HG03097 (cell line): ENCODE results near the gene RABGAP1L.
A peak's percentile ranks its signal among the peaks of the same experiment; 100 is the strongest.

Experiments used
- ATAC-seq: cut with Tn5 transposase; IDR thresholded peaks from one replicate; pipeline ENCODE4 v1.9.1; 2021; ENCODE audit not compliant: unreplicated experiment, low FRiP score

The RABGAP1L gene

DNA sequence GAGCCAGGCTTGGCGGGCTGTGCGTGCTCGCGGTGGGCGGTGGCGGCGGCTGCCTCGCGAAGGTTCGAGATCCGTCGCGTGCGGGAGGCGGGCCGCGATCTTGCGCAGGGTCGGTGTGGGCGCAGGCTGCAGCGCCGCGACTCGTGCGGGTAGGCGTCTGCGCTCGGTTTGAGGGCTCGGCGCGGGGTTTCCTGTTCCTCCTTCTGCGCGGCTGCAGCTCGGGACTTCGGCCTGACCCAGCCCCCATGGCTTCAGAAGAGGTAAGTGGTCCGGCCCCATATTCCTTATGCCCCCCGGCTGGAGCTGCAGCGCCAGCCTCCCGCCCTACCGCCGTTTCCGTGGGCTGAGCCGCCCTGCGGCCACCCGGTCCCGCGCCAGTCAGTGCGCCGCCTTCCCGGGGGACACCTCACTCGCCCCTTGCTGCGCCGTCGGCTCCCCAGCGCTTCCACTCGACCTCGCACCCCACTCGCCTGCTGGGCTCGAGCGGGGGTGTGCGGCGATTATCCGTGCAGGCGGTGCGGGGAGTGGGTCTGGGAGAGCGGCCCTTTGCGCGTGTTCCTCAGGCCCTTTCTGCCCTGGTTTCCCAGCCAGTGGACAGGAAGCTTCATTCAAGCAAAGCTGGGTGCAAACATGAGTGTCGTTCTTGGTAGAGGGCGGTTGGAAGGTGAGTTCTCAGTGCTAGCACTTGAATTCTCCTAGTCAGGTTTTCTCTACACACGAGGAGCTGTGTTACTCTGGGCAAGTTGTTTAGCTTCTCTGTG is 840.8 kb downstream of the RABGAP1L start, which contains the start of gene CACYBP:
CACYBP (plus strand) TSS at position 12 of the 761 bp plus-strand sequence; CDS start at position 246, 234 bp downstream.
- ATAC-seq = no peak

DNA sequence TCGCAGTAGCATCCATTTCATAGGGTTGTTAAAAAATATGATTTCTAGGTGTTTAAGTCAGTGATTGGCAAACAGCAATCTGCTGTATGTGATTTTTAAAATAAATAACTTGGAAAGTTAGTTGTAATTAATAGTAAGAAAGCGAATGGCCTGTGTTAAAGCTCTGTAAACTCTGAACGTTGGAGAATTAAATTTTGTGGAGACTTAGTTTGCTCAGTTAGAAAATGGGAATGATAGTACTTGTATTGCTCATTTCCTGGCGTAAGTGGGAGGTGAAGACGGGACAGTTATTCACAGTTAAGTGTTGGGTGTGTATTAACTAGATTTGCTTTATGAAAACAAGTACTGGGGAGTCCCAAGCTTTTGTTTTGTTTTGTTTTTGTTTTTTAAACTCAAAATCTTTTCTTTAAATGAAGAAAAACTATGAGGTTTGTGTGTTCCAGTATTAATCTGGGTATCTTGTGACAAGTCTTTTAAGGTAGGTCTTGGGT is 841.4 kb downstream of the RABGAP1L start:
- ATAC-seq = no peak

DNA sequence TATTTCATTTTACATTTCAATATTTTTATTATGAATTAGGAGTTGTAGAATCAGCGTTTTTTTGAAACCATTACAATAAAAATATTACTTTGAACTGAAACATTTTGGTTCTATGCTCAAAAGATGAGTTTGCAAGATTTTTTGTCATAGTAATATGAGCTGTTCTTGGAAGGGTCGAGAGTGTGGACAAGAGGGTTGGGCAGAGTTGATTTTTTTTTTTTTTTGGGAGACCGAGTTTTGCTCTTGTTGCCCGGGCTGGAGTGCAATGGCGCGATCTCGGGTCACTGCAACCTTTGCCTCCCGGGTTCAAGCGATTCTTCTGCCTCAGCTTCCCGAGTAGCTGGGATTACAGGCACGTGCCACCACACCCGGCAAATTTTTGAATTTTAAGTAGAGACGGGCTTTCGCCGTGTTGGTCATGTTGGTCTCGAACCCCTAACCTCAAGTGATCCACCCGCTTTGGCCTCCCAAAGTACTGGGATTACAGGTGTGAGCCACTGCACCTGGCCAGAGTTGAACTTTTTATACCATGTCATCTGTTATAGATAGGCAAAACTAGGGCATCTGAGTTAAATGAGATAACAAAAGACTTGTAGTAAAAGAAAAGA is 843.7 kb downstream of the RABGAP1L start:
- ATAC-seq = no peak

DNA sequence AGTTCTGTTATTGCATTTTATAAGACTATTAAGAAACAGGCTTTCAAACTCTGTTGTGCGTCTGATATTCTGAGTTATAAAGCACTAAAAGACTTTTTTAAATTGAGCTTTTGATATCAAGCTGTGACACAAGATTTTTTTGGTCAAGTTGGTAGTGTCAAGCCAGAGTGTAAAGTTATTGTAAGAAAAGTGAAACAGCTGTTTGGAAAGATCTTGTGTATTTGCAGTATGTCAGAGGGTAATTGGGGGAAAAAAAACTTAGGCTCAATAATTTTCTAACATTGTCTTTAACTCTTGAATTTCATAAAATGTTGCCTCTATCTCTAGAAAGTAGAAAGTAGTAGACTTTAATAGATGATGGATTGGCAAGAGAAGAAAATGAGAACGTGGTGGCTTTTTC is 844.2 kb downstream of the RABGAP1L start:
- no peak for ATAC-seq

DNA sequence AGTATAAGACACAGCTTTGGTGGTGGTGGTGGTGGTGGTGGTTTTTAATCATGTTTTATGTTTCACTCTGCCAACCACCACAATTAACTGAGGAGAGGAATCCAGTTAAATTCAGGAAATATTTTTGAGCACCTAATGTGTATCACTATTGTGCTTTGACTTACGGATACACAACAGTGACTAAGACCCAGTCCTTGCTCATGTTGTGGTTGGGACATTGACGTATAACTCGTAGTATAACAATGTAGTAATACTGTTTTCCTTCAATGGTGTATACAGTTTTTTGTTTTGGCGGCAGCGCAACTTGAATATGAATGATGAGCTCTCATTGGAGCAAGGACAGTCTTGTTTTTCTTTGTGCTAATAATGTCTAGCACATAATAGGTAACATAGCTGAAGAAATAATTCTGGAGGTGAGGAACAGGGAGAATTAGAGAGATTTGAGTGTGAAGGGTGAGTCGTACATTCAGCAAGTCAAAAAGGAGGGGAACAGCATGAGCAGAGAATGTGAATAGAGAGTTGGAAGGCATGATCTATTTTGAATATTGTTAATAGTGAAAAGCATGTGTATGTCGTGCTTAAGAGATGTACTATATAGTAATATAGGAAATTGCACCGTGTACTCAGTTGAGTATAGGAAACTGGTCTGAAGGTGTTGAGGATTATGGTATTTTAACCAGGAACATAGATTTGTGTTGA is 845.9 kb downstream of the RABGAP1L start:
- no peak for ATAC-seq

DNA sequence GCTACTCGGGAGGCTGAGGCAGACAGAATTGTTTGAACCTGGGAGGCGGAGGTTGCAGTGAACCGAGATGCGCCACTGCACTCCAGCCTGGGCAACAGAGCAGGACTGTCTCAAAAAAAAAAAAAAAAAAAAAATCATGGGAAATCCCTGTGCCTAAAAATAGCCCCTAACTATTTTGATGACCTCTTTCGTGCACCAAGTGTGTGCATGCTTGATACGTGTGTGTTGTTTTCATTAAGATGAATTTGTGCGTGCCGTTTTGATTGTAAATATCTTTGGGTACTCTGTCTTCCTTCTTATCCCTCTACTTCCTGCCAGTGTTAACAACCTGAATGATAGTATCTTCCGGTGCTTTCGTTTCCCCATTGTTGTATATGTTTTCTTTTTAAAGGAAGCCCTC is 850.2 kb downstream of the RABGAP1L start:
- ATAC-seq = no peak

DNA sequence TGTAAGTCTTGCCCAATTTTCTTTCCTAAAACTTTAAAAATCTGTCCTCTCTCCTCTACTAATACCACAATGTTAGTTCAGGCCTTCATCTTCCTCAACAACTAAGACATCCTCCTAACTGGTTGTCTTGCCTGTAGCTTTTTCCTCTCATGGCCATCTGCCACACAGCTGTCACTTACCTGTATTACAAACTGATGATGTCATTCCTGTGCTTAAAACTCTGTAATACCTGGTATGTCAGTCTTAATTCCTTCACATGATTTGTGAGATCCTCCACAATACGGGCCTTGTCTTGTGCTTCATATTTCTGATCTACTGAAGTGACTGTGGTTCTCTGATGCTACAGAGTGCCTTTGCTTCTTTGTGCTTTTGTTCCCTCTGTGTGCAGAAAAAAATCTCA is 854.1 kb downstream of the RABGAP1L start:
- no peak for ATAC-seq

DNA sequence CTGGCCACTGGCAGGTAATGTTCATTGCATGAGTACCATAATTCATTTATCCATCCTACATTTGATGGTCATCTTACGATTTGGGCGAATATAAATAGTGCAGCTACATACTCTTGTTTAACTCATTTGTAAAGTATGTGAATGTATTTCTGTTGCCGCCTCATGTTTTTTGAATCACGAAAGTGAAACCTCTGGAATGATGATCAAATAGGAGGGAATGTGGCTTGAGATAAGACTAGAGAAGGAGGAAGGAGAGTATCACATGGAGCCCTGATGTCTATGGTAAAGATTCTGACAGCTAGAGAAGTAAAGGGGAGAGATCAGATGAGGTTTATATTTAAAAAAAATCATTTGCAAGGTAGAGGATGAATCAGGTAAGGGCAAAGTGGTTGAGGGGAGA is 855.9 kb downstream of the RABGAP1L start:
- ATAC-seq = no peak

DNA sequence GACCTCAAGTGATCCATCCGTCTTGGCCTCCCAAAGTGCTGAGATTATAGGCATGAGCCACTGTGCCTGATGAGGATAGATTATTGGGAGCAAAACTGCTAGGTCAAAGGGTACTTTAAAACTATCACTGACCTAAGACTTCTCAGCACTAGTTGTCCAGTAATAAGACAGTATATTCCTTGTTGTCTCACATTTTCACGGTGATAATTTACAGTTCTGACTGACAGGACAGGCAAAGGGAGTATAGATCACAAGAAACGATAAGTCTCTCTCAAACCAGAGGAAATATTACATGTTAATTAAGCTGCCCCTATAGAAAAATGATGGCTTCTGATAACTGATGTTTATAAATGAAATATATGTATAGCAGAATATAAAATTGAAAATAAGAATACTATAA is 860.2 kb downstream of the RABGAP1L start:
- ATAC-seq = no peak

DNA sequence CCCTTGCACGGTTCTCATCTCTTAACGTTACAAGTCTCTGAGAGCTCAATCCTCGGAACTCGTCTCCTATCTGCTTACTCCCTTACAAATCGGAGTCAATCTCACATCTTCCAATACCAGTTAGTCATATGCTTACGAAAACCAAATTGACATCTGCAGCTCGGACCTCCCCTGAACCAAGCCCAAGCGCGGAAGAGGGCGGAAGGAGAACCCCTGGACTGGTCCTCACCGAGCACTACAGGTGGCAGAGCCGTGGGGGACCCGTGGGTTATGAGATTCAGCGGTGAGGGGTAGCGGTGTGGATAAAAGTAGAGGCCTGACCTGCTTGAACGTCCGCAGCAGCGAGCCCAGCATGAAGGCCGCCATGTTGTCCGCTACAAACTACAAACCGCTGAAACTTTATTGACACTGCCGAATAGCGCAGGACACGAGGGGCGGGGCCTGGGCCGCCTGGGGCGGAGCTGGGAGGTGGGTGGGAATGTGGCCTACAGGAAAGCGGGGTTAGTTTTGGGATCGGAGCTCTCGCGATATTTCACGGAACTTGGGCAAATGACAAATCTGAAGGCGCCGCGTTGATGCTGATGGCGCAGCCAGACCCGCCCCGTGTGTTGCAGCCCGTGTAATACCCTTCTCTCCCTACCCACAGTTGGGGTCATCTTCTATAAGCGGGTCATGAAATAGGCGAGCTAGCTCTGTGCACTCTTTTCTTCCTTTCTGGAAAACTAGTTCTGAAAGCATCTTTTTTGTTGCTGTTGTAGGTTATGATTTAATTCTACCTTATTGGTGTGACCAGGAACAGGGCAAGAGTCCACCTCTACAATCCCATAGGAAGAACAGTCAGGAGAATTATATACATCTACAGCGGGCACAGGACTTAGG is 864.0 kb downstream of the RABGAP1L start, which contains the start of gene MRPS14:
MRPS14 (minus strand) TSS at position 383 of the 879 bp plus-strand sequence; CDS start at position 366, 17 bp downstream.
- peak; percentile 90 for ATAC-seq

DNA sequence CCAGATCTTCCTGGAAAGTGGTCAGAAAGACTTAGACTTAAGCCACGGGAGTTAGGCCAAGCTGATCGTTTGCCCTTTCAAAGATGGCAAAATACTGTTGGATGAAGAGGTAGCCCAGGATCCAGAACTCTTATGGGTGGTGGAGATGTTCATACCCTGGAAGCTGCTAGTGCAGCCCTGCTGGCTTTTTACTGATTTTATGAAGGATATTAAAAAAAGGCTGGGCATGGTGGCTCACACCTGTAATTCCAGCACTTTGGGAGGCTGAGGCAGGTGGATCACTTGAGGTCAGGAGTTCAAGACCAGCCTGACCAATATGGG is 864.6 kb downstream of the RABGAP1L start:
- peak; percentile 13 for ATAC-seq

DNA sequence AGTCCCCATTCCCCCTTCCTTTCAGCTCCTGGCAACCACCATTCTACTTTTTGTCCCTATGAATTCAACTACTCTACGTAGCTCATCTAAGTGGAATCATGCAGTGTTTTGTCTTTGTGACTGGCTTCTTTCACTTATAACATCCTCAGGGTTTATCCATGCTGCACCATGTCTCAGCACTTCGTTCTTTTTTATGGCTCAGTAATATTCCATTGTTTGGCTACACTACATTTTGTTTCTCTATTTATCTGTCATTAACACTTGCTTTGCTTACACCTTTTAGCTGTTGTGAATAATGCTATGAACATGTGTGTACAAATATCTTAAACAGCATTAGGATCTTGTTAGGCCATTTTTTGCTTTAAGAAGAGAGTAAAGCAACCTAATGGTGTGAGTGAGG is 865.5 kb downstream of the RABGAP1L start:
- no peak for ATAC-seq

DNA sequence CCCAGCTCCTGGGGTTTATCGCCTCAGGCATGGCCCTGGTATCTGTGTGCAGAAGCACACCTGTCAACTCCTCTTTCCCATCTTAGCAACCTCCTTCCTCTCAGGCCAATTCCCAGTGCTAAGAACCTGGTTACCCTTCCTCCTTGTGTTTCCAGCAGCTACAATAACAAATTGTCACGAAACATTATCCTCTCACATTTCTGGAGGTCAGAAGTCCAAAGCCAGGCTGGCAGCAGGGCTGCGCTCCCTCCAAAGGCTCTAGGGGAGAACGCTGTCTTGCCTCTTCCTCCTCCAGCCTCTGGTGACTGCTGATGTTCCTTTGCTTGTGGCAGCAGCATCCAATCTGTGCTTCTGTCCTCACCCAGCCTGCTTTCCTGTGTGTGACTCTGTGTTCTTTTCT is 874.6 kb downstream of the RABGAP1L start:
- no peak for ATAC-seq

DNA sequence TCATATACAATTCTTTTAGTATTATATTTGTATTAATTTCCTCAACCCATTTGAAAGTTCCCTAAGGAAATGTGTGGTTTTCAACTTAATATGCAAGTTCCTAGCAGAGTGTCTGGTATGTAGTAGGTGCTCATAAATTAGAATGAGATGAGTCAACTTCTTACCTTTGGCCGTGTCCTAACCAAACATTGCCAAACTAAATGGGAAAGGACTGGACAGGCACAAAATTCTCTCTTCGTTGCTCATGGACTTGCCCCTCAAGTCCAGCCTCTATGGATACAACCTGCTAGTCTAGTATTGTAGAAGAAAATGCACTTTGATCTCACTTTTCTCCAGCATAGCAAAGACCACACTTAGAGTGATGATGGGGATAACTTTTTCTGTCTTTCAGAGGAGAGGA is 875.5 kb downstream of the RABGAP1L start:
- ATAC-seq = no peak

DNA sequence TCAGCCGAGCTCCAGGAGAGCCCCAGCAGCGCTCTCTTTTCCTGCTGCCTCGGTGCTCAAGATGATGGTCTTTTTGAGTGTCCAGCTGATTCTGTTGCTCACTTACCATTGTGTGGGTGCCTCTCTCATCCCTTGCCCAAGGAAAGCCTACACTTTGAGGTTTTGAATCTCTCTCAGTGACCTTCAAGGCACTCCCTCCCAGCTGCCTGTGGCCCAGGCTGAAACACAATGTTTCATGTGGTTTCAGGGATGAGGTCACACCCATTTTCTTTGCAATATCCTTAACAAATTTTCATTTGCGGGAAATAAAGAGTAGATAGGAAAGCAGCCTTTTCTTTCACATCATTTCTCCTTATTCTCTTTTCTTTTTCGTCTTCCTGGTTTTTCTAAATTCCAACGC is 876.5 kb downstream of the RABGAP1L start:
- ATAC-seq = no peak

DNA sequence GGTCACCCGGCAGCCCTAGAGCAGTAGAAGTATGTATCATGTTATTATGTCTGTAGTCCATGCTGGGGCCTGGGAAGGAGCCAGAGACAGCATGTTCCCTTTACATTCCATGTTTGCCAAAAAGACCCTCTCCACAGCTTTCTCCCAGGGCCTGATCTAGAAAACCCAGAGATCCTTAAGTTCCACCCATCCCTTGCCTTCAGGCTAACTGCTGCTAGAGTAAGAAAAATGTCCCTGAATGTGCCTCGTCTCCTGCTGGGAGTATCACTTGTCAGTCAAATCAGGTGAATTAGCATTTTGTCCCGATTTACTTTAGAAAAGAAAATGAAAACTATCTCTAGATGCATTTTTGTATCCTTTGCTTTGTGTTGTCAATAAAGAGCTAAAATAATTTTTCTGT is 877.2 kb downstream of the RABGAP1L start:
- ATAC-seq = no peak

DNA sequence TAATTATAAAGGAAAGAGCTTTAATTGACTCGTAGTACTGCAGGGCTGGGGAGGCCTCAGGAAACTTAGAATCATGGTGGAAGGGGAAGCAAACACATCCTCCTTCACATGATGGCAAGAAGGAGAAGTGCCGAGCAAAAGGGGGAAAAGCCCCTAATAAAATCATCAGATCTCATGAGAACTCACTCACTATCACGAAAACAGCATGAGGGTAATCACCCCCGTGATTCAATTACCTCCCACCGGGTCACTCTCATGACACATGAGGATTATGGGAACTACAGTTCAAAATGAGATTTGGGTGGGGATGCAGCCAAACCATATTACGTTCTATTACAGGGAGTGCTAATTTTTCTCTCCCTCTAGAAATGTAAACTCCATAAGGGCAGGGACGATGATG is 878.1 kb downstream of the RABGAP1L start:
- no peak for ATAC-seq

DNA sequence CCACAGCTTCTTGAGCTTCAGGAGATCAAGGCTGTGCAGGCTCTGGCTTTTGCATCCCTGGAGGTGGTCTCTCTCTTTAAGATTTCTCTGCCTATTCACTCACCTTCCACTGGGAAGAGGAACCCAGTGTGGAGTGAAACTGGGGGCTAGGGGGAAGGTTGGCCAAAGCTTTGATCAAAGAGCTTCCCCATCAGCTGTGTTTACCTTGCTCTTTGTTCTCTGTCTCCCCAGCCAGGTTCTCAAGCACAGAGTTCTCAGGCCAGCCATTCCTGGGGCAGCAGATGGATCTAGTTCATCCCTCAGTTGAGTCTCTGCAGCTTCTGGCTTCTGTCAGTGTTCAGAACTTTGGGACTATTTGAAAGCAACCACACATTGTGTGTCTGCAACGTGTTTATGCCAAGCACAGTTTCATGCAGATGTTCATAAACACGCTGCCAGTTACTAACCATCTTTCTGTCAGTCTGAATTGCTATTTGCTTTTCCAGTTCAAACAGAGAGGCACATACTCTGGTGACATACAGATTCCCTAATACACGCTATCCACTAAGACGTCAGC is 881.1 kb downstream of the RABGAP1L start:
- ATAC-seq = no peak

DNA sequence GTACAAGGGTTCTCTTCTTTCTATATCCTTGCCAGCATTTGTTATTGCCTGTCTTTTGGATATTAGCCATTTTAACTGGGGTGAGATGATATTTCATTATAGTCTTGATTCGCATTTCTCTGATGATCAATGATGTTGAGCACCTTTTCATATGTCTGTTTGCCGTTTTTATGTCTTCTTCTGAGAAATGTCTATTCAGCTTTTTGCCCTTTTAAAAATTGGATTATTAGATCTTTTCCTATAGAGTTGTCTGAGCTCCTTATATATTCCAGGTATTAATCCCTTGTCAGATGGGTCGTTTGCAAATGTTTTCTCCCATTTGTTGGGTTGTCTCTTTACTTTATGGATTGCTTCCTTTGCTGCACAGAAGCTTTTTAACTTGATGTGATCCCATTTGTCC is 883.3 kb downstream of the RABGAP1L start:
- ATAC-seq = no peak

DNA sequence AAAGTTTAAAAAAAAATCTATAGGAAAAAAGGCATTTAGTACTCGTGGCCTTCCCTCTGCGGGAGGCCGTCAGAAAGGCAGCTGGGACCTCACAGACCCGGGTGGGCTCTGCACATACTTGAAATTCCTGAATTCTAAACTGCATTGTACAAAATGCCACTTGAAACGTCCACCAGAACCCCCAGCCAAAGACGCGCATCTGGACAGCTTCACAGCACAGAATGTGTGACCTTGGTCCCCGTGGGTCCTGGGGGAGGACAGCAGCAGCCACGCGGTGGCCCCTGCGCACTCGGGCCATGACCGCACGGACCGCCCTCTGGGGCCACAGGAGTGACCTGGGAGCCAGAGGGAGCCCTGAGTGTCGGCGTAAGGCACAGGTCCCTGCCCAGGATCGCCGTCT is 884.5 kb downstream of the RABGAP1L start:
- ATAC-seq = no peak
